ENCODE measurements around the gene HDGF.

The HDGF gene

GRCh38 chr1:156714830-156715229 is 36.6 kb downstream of the HDGF start:
- FAIRE-seq = no peak

- FAIRE-seq = peak; percentile 23
Observed at GRCh38 chr1:156712626-156713025, 38.8 kb downstream of the HDGF start.

DNA sequence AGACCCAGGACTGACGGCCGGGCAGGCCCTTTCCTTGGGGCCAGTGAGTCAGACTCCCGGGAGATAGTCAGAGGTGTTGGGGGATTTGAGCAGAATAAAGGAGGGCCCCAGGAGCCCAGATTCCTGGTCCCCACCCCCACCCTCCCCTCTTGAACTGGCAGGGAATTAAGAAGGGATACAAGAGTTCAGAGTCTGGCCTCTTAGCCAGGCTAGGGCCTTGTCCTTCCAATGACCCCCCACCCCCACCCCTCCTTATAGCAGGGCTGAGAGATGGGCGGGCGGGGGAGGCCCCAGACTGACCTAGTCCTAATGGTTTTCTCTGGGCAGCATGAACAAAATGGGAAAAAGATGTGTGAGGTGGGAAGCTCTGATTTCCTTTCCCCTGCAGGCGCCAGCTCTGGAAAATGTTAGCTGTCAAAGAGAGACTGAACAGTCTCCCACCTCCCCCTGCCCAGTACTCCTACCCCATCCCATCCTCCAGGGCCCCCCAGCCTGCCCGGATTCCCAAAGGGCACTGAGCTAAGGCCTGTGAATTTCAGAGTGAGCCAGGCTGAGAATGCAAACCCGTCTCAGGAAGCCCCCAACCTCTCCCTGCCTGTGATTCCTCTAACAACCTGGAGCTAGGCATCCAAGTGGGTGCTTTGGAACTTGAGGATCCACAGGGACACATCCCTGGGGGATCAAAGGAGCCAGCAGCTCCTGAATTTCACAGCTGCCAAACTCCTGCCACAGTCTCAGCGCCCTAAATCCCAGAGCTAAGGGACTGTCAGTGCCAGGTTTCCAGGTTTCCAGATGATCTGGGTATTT is 40.3 kb downstream of the HDGF start:
- no peak for FAIRE-seq

GRCh38 chr1:156709757-156710489 is 41.6 kb downstream of the HDGF start:
- no peak for FAIRE-seq

DNA sequence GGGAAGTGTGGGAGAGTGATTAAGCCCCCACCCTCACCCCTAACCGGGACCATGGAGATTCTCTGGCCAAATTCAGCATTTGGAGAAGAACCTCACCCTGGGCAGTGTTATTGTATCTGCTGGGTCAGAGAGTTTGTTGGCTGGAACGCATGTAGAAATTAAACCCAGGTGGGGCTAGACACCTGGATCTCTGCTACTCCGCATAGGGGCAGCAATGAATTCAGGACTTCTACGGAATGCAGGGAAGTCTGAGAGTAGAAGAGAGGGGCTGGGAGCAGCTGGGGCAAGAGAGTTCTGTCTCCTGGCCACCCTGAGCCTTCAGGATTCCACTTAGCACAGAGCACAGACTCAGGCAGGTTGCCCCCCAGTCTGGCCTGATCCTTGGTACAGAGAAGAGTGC is 42.4 kb downstream of the HDGF start:
- no peak for FAIRE-seq

GRCh38 chr1:156708218-156708661 is 43.2 kb downstream of the HDGF start:
- FAIRE-seq = peak; percentile 98

GRCh38 chr1:156707417-156708217 is 43.9 kb downstream of the HDGF start:
- FAIRE-seq = peak; percentile 77

GRCh38 chr1:156706657-156707416 is 44.6 kb downstream of the HDGF start:
- FAIRE-seq = no peak

GRCh38 chr1:156705918-156706656 is 45.4 kb downstream of the HDGF start:
- peak; percentile 94 for FAIRE-seq

DNA sequence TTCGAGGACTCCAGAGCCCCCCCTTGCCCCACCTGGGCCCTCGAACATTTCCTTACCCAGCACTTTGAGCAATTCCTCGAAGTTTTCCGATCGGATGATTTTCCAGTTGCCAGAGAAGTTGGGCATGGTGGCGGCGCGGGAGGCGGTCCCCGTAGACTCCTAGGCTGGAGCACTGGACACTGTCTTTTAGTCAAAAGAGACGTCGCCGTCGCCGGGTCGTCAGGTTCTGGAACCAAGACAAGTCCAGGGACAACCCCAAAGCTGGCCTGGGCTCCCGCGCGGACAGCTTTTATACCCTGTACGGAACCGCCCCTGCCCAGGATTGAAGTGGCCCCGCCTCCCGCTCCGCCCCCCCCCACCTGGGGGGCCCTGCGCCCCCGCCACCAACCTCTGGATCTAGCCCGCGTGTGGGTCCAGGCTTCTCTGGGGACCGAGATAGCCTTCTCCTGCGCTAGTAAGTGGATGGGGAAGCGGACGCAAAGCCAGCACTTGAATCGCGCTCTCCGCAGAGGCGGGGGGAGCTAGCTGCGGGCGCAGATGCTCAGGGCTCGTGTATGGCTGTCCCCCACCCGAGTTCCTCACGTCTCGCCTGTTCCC is 46.1 kb downstream of the HDGF start, which contains the start of gene CRABP2:
Gene CRABP2 (minus strand): TSS at position 263 of the 597 bp plus-strand sequence. CDS start 137 bp downstream, at position 126.
- FAIRE-seq = no peak

DNA sequence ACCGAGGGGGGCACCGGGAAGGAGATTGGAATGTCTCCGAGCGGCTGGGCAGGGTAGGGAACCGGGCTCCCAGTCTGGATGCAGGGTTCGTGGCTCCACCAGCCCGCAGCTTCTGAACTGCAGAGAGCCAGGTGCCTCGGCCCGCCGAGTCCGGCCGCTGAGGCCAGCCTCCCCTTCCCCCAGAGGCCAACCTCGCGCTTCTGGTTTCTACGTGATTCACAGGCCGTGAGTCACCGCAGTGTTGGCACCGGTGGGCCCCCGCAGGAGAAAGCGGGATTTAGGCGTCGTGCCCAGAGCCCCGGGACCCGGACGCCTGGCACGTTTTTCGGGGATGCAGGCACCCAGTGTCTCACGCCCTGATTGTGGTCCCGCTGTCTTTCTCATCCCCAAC is 46.5 kb downstream of the HDGF start:
- FAIRE-seq = no peak

- FAIRE-seq = no peak
Observed at GRCh38 chr1:156704166-156704711, 47.2 kb downstream of the HDGF start.

- no peak for FAIRE-seq
Observed at GRCh38 chr1:156703741-156704140, 47.7 kb downstream of the HDGF start.

GRCh38 chr1:156703336-156703735 is 48.1 kb downstream of the HDGF start:
- no peak for FAIRE-seq

DNA sequence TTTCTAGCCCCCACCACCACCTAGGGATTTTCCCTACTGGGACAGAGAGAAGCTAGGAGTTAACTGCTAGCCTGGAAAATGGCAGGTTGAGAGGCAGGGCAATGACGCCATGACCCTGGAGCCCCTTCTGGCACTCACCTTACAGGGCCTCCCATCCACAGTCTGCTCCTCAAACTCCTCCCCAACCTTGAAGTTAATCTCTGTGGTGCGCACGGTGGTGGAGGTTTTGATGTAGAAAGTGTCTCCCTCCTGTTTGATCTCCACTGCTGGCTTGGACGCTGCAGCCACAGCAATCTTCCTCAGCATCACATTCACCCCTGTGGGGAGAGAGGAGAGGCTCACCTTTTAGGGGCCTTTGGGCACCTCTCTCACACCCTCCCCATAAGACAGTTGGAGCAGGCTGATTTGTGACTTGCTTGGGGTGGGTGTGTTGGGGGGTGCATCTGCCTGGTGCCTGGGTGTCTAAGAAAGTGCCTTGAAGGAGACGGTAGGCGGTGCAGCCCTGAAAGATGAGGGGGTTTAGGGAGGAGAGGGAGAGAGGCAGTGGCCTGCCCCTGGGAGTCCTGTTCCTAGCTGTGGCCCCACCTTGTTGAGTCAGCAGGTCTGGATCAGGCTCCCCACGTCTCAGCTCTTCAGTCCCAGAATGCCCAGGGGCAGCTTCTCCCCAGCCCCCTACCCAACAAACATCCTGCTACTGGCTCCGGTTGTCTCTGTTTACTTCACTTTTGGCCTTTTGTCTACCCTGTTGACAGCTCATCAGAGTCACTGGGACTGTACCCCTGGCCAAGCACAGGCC is 50.5 kb downstream of the HDGF start:
- FAIRE-seq = no peak

DNA sequence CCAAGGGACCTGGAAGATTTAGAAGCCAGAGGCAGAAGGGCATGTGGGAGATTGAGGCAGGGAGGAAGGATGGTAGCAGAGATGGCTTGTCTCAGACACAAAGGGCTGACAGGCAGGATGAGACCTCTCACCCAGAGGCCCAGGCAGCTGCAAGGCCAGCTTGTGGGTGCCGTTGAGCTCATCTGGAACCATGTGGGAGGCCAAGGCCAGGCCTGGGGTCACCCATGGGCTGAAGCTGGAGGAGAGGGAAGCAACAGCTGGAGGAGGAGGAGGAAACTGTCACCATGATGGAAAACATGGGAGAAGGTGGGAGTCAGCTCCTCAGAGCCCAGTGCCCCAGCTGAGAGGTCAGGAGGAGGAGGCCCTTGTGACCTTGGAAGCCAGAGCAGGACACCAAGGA is 52.5 kb downstream of the HDGF start:
- FAIRE-seq = no peak

GRCh38 chr1:156697481-156697880 is 54.0 kb downstream of the HDGF start:
- peak; percentile 8 for FAIRE-seq

DNA sequence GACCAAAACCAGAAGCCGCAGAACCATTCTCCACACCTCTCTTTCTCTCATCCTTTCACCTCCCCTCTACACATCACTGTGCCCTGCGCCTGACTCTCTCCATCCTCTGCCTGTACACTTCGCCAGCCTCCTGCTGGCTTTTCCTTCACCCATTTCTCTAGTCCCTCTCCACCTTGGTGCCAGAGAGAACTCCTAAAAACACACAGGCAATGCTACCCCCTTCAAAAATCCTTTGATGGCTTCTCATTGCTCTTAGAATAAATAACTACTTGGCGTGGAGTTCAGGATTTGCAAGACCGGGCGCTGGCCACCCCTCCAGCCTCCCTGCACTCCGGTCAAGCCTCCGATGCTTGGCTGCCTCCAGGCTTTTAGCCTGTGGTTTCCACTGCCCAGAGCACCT is 54.7 kb downstream of the HDGF start:
- no peak for FAIRE-seq

GRCh38 chr1:156694690-156694962 is 56.8 kb downstream of the HDGF start:
- FAIRE-seq = no peak

Measured in G401.6 (cell line).